HG02798 (cell line): Measurements from ENCODE around the gene CD38.

Source experiments
- ATAC-seq: cut with Tn5 transposase; IDR thresholded peaks from one replicate; pipeline ENCODE4 v1.9.1; 2021; ENCODE audit warnings: mild to moderate bottlenecking; ENCODE audit not compliant: unreplicated experiment, poor library complexity

The CD38 gene

DNA sequence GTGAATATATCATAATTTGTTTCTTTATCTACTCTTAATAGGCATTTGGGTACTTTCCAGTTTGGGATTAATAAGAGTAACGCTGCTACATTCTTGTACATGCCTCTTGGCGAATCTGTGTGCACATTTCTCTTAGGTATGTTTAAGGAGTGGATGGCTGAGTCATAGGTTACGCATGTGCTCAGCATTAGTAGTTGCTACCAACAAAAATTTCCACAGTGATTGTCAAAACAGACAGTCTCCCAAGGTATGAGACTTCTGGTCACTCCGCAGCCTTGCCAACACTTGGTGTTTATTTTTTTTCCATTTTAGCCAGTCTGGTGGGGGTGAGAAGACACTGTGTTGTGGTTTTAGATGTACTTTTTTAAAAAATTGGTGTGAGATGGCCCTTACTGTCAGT is 115.8 kb downstream of the CD38 start:
- ATAC-seq, result no peak

DNA sequence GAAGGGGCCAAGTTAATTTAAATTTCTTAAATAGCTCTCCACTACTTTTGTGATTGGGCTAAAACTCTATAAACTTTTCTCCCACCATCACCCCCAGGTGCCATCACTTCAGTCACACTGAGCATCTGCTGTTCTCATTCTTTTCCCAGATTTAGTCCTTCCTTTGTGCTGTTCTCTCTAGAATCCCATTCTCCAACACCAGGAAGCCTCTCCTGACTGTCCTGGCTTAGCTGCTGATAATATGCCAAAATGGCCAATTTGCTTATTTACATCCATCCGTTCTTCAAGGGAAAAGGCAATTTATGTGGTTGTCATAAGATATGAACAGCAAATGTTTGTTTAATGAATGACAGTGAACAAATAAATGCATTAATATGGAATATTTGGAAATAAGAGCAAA is 116.3 kb downstream of the CD38 start:
- ATAC-seq, result no peak

DNA sequence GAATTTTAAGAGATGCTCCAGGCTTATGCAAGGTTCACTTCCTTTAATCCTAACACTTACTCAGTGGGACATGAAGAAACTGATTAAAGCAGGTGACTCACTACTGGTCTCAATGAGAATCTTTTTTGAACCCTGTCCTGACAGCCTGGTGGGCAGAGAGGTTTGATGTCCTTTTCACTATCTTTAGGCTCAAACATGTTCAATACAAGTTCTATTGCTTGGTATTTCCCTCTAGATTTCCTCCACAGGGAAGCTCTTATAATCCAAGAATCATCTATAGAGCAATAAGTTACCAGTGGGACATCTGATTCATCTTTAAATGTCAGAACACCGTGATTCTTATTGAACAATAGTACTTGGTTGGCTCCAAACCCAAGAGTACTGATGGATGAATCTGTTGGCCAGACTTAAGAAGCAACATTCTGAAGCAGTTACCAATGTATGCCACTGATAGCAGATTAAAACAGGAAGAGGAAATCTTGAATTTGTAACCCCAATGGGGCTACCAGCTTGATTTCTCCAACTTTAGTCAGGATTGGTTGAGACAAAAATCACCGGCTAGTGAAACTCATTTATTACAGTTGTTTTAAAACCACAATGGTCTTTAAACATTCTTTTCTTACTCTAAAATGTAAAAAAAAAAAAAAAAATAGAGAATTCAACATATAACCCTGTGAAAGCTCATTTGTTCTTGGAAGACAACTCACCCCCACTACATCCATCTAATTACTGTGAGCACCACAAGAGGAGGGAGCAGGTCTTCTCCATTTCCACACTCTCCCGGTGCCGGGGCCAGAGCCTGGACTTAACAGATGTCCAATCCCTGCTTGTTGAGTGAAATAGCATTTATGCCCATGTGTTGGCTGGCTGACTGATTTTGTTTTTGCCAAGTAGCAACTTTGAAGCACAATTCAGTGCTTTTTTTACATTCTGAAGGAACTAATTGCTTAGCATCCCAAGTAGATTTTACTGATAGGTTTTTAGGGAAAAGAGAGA is 117.1 kb downstream of the CD38 start:
- no peak for ATAC-seq

DNA sequence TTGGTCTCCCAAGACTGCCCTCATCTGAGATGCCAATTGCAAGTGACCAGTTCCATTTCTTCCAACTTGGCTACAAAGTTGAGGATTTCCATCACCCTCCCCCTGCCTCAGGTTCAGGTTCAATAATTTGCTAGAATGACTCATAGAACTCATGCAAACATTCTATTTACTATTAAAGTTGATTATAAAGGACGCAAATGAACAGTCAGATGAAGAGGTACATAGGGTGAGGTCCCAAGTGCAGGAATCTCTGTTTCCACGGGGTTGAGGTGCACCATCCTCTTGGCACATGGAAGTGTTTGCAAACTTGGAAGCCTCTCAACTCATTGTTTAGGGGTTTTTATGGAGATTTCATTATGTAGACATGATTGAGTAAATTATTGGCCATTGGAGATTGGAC is 119.4 kb downstream of the CD38 start:
- ATAC-seq, result no peak

DNA sequence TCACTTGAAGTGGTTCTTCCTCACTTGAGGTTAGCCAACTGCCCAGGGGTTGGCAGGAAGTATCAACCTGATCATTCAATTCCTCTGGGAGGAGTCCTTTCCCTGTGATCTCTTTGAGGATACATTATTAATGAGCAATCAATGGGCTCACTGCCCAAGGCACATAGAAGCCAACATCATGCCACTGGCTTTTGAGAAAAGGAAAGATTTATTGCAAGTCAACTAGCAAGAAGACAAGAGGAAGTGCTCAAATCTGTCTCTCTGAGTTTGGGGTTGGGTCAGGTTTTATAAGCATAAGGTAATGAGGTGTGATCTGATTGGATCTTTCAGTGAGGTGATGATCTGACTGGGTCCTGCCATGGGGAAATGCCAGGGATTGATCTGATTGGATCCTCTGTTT is 120.8 kb downstream of the CD38 start:
- ATAC-seq, result no peak

DNA sequence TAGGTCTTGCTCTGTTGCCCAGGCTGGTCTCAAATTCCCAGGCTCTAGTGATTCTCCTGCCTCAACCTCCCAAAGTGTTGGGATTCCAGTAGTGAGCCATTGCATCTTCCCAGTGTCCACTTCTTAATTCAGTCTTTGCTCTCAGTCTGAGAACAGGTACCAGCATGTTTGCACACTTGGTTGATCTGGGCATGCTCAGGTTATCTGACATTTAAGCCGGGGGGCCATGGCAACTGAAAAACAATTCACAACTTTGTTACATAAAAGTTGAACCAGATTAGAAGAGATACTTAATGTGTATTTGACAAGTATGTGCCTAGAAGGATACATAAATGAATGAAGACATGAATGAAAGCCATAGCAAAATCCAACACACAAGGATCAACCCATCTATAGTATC is 121.4 kb downstream of the CD38 start:
- ATAC-seq, result no peak

DNA sequence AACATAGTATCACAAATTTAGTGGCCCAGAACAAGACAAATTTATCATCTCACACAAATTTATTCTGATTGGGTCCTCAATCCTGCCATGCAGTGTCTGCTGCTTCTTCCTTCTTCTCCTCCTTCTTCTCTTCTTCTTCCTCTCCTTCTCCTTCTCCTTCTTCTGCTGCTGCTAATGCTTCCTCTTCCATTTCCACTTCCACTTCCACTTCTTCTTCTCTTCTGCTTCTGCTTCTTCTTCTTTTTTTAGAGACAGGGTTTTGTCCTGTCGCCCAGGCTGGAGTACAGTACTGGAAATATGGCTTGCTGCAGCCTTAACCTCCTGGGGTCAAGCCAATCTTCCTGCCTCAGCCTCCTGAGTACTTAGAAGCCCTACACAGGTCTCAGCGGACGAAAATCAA is 122.9 kb downstream of the CD38 start:
- ATAC-seq, result no peak

DNA sequence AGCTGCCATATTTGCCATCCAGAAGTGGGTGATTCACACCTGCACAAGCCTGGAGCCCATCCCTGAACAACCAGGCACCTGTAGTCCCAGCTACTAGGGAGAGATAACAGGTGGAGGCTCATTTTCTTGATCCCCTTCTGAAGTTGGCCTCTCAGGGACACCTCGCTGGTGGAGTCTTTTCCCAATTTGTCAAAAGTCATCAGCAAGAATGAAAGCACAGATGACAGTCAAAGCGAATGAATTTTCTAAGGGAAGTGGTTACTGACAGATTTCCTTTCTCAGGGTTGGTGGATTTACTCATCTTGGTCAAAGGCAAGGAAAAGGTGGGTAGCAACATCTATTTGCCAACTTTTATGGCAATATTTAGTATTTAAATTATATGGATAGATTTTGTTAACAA is 123.9 kb downstream of the CD38 start:
- ATAC-seq, result no peak

DNA sequence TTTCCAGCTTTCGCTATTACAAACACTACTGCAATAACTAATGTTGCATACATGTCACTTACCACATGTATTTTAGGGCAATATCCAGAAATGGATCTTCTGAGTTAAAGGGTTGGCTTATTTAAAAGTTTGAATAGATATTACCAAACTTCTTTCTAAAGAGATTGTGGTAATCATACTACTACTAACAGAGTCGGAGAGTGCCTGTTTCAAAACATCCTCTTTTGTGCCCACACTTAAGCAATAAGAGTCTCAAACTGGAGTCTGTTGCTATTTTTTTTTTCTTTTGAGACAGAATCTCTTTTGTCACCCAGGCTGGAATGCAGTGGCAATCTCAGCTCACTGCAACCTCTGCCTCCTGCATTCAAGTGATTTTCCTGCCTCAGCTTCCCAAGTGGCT is 124.6 kb downstream of the CD38 start:
- ATAC-seq, result no peak
